ENCODE measurements around the gene SUGP1.

DNA sequence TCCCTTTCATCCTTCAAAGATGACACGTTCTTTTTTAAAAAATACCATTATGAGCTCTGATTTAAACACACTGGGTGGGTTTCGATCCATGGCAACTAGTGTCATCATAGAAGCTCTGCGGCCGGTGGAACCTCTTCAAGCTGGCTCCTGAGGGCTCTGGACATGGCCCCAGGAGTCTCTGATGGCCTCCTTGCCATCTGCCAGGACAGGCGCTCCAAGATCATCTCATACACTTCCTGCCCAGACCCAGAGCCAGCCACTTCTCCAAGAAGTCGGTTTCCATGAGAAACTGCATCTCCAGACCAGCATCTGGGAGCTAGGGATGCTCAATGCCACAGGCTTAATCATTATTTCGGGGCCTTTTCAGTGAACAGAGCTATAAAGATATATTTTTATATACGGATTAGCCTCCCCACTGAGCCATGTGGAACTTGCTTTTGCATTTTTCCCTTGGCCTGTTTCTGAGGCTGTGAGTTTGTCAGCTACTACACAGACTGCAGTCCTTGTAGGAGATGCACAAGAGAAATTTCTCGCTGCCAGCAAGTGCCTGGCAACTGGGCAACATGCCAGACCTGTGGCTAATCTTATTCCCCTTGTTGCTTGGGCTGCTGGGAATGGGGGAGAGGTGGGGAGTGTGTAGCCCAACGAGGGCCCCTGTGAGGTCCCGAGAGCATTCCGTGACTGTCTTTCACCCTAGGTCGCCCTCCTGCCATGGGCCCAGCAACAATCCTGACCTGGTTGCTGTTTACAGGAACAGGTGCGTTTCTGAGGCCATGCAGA lies 15.9 kb downstream of the SUGP1 start:
- TF ChIP-seq, protein P1, sequence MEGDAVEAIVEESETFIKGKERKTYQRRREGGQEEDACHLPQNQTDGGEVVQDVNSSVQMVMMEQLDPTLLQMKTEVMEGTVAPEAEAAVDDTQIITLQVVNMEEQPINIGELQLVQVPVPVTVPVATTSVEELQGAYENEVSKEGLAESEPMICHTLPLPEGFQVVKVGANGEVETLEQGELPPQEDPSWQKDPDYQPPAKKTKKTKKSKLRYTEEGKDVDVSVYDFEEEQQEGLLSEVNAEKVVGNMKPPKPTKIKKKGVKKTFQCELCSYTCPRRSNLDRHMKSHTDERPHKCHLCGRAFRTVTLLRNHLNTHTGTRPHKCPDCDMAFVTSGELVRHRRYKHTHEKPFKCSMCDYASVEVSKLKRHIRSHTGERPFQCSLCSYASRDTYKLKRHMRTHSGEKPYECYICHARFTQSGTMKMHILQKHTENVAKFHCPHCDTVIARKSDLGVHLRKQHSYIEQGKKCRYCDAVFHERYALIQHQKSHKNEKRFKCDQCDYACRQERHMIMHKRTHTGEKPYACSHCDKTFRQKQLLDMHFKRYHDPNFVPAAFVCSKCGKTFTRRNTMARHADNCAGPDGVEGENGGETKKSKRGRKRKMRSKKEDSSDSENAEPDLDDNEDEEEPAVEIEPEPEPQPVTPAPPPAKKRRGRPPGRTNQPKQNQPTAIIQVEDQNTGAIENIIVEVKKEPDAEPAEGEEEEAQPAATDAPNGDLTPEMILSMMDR (IDR thresholded peaks at IDR 0.05), result no peak
- TF ChIP-seq POLR2AphosphoS5 (IDR thresholded peaks at IDR 0.05), result no peak
